Sigmoid colon (tissue), 7 donors: Measurements from ENCODE around the gene DPT. TPM values are rescaled to one million over a fixed set of nuclear protein-coding genes. Genes with fewer than 3 reads are reported as not detected.

Experiments used
- DNase-seq: peaks from one replicate; pipeline ENCODE4 v3.0.0-alpha.2; 2019
- H3K27ac ChIP-seq, 4 donors: fragments of 200-600 bp; sonication (generic); one replicate each; pipeline ENCODE4 v1.5.1; 2016 to 2019; ENCODE audit warnings: mild to moderate bottlenecking in 1 of 4
- H3K27me3 ChIP-seq, 3 donors: fragments of 200-600 bp; sonication (generic); one replicate each; pipeline ENCODE4 v1.5.1; 2019; ENCODE audit warnings: mild to moderate bottlenecking in 1 of 3
- H3K36me3 ChIP-seq, 4 donors: fragments of 200-600 bp; sonication (generic); one replicate each; pipeline ENCODE4 v1.5.1; 2016 to 2019
- H3K4me1 ChIP-seq, 4 donors: fragments of 200-600 bp; sonication (generic); one replicate each; pipeline ENCODE4 v1.5.1; 2017 to 2019
- H3K4me3 ChIP-seq, 4 donors: fragments of 200-600 bp; sonication (generic); one replicate each; pipeline ENCODE4 v1.5.1; 2017 to 2019; ENCODE audit warnings: mild to moderate bottlenecking in 2 of 4, moderate library complexity in 1 of 4
- H3K9me3 ChIP-seq, 4 donors: fragments of 200-600 bp in 3 of 4; sonication (generic) in 3 of 4; one replicate each; pipeline versions ENCODE4 v1.5.1 to v1.6.1; 2013 to 2019
- CTCF ChIP-seq, 4 experiments: fragments of 450-650 bp in 3 of 4; fragments of 200-600 bp in 1 of 4; IDR thresholded peaks; one replicate each; pipeline ENCODE4 v1.5.1; 2016 to 2019; ENCODE audit warnings: antibody characterized with exemption in 4 of 4, mild to moderate bottlenecking in 3 of 4, moderate library complexity in 2 of 4
- EP300 ChIP-seq, 4 donors: sonication (generic); formaldehyde crosslinking; IDR thresholded peaks; one replicate each; pipeline ENCODE4 v1.6.1; 2017; ENCODE audit warnings: antibody characterized with exemption in 4 of 4
- POLR2A ChIP-seq, 2 donors: fragments of 450-650 bp; IDR thresholded peaks; one replicate each; pipeline ENCODE4 v1.6.1; 2016; ENCODE audit warnings: antibody characterized with exemption in 2 of 2, mild to moderate bottlenecking in 2 of 2, moderate library complexity in 2 of 2
- POLR2AphosphoS5 ChIP-seq, 4 donors: sonication (generic); formaldehyde crosslinking; IDR thresholded peaks; one replicate each; pipeline ENCODE4 v1.6.1; 2017; ENCODE audit warnings: antibody characterized with exemption in 4 of 4
- WGBS, 2 donors: extraction: QIAGEN DNeasy Blood & Tissue Kit; methylation state at CpG; one replicate each; pipeline ENCODE4 v1.1.7; 2013; 5-methylcytosine and 5-hydroxymethylcytosine counted together
- intact Hi-C: fragments of 100-400 bp; cut with DNase I; formaldehyde crosslinking; loops from one replicate; pipeline ENCODE4 v1.15.1; 2023
- polyA plus RNA-seq, 3 donors: library from polyadenylated mRNA; stranded (reverse); fragments of 200-250 nt; gene quantifications; one replicate each; pipeline ENCODE4 v1.2.3, GENCODE V29; 2013
- total RNA-seq, 4 donors: library from RNA; depleted of rRNA; stranded (reverse); fragments of >200 nt; gene quantifications; one replicate each; pipeline ENCODE4 v1.1.0, GENCODE V29; 2016
- donor health status: healthy with polysubstance abuse.
- donor health status: Bipolar disorder and iron deficiency.
- donor health status: healthy.

Gene DPT
- total and polyA plus RNA-seq, 7 donors: 2.1 to 519 (median 249) TPM

- H3K36me3 ChIP-seq: no peaks in the 10 kb centered on the region
- DNase-seq: no peak
- 65 to 66% methylated on average over 3 of the region's 3 CpGs for WGBS, 2 donors
- H3K9me3 ChIP-seq: no peaks in the 10 kb centered on the region
- TF ChIP-seq CTCF (IDR thresholded peaks at IDR 0.05) (peak in 1 of 4 experiments; percentile 25), POLR2AphosphoS5 (IDR thresholded peaks at IDR 0.05) (no peak), EP300 (IDR thresholded peaks at IDR 0.05) (no peak)
- H3K27ac ChIP-seq: peak overlapping the region in 3 of 4 donors; percentile 9 to 14 (median 13)
- intact Hi-C loops: no loop called here
- no peaks in the 10 kb centered on the region for H3K27me3 ChIP-seq
- no peak overlapping the region for H3K4me3 ChIP-seq
- H3K4me1 ChIP-seq: peaks cover 0 to 22% (median 19%) of the 10 kb centered on the region in 4 donors
Measured at GRCh38 chr1:168751195-168751650, 22.2 kb upstream of the DPT start.

DNA sequence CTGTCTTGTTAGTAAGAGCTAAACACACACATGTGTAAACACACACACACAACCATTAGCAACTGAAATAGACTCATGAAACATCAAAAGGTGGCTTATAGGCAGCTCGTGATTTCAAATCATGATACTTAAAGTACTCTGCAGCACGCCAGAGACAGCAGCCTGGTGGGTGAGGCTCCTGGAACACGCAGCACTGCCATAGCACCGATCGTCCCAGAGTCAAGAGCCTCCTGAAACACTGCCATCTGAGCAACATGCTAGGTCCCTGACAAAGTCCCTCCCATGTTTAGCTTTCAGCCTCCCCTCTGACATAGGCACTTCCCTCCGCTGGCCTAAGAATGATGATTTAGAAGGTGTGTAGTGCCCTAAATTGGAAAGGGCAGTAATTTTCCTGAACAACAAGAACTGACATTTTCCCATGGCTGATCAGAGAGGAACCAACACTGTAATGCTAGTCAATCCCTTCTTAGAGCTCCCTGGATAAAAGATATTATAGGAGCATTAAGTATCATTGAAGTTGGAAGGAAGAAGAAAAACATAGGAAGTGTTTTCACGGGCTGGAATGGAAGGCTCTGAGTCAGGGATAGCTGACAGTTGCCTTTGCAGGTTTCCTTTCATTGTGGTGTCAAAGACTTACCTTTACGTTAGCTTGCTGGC, 14.1 kb upstream of the DPT start:
- intact Hi-C loops: no loop called here
- H3K9me3 ChIP-seq: no peaks in the 10 kb centered on the region
- H3K27ac ChIP-seq: no peak overlapping the region
- H3K4me3 ChIP-seq: no peak overlapping the region
- H3K27me3 ChIP-seq: no peaks in the 10 kb centered on the region
- WGBS, 2 donors: 86 to 88% methylated on average over 8 of the region's 8 CpGs
- TF ChIP-seq CTCF (IDR thresholded peaks at IDR 0.05): no peak
- no peak for TF ChIP-seq POLR2A (IDR thresholded peaks at IDR 0.05)
- TF ChIP-seq POLR2AphosphoS5 (IDR thresholded peaks at IDR 0.05): no peak
- no peak for TF ChIP-seq EP300 (IDR thresholded peaks at IDR 0.05)
- DNase-seq: no peak
- peaks cover 0 to 6% (median 4%) of the 10 kb centered on the region in 4 donors for H3K4me1 ChIP-seq
- no peaks in the 10 kb centered on the region for H3K36me3 ChIP-seq

DNA sequence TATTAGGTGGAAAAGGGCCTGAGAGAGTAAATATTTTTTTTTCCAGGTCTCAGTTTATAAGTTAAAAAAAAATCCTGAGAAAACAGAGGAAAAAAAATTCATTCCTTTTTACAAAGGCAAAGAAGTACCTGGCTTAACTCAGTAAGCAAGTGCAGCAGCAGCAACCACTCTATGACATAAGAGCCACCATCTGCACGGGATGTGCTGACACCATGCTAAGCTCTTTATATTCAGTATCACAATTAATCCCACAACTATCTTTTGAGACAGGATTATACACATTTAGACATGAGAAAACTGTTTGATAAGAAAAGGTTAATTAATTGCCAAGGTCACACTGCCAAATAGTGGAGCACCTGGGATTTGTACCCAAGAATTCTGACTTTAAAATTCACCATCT, 13.4 kb upstream of the DPT start:
- TF ChIP-seq EP300 (IDR thresholded peaks at IDR 0.05) (no peak), CTCF (IDR thresholded peaks at IDR 0.05) (no peak), POLR2AphosphoS5 (IDR thresholded peaks at IDR 0.05) (no peak)
- Histone ChIP-seq H3K36me3 (no peaks in the 10 kb centered on the region), H3K27me3 (no peaks in the 10 kb centered on the region), H3K27ac (no peak overlapping the region), H3K9me3 (no peaks in the 10 kb centered on the region), H3K4me1 (peaks cover 0 to 14% (median 11%) of the 10 kb centered on the region in 4 donors), H3K4me3 (no peak overlapping the region)
- DNase-seq: no peak
- 86 to 88% methylated on average over 1 of the region's 1 CpG for WGBS, 2 donors
- intact Hi-C loops: no loop called here

DNA sequence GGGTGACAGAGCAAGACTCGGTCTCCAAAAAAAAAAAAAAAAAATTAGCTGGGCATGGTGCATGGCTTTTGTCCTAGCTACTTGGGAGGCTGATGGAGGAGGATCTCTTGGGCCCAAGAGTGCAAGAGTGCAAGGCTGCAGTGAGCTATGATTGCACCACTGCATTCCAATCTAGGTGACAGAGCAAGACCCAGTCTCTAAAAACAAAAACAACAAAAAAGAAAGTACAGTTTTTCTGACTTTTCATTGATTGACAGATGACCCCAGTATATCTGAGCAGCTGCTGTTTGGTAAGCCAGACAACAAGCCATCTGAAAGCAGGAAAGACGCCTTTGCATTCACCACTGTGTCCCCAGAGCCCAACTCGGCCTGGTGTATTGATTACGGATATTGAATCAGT, 10.9 kb upstream of the DPT start:
- H3K27ac ChIP-seq: no peak overlapping the region
- peaks cover 0 to 35% (median 22%) of the 10 kb centered on the region in 4 donors for H3K4me1 ChIP-seq
- no peak for TF ChIP-seq POLR2A (IDR thresholded peaks at IDR 0.05)
- no peak for TF ChIP-seq POLR2AphosphoS5 (IDR thresholded peaks at IDR 0.05)
- no peak for TF ChIP-seq CTCF (IDR thresholded peaks at IDR 0.05)
- TF ChIP-seq EP300 (IDR thresholded peaks at IDR 0.05): no peak
- no peak for DNase-seq
- 94% methylated on average over 4 of the region's 4 CpGs for WGBS, 2 donors
- no peaks in the 10 kb centered on the region for H3K9me3 ChIP-seq
- intact Hi-C loops: no loop called here
- H3K4me3 ChIP-seq: no peak overlapping the region
- H3K27me3 ChIP-seq: no peaks in the 10 kb centered on the region
- no peaks in the 10 kb centered on the region for H3K36me3 ChIP-seq

- intact Hi-C loops: no loop called here
- Histone ChIP-seq H3K4me3 (no peak overlapping the region), H3K4me1 (peaks cover 0 to 49% (median 41%) of the 10 kb centered on the region in 4 donors), H3K27ac (peak overlapping the region in 3 of 4 donors; percentile 50 to 65 (median 63)), H3K9me3 (no peaks in the 10 kb centered on the region), H3K36me3 (no peaks in the 10 kb centered on the region), H3K27me3 (no peaks in the 10 kb centered on the region)
- 82 to 92% methylated on average over 6 of the region's 6 CpGs for WGBS, 2 donors
- TF ChIP-seq POLR2A (IDR thresholded peaks at IDR 0.05) (no peak), EP300 (IDR thresholded peaks at IDR 0.05) (no peak)
- no peak for DNase-seq
Measured at GRCh38 chr1:168736520-168736919, 7.5 kb upstream of the DPT start.
